AG04450 (cell line): ENCODE results near the gene COA8. TPM values are rescaled to one million over a fixed set of nuclear protein-coding genes. Genes with fewer than 3 reads are reported as not detected.
A peak's percentile ranks its signal among the peaks of the same experiment; 100 is the strongest.

Experiments used
- CTCF ChIA-PET: fragments of 300-600, 350-600 bp; formaldehyde crosslinking; extraction: SDS; loops from one replicate; lab custom pipeline; 2022; ENCODE audit warnings: antibody characterized with exemption, inconsistent platforms; lab: Charles Lee
- POLR2A ChIA-PET: fragments of 350-600 bp; formaldehyde crosslinking; extraction: SDS; loops from one replicate; lab custom pipeline; 2021; ENCODE audit warnings: antibody characterized with exemption, inconsistent platforms; lab: Yijun Ruan, JAX
- DNase-seq: peaks from one replicate; pipeline ENCODE4 v3.0.0-alpha.2; 2011; ENCODE audit warnings: low read depth, low spot score
- H3K27ac ChIP-seq: one replicate; pipeline ENCODE4 v1.5.1; 2012; ENCODE audit warnings: low read depth, low read length, control low read depth
- H3K27me3 ChIP-seq: one replicate; pipeline ENCODE4 v1.6.0; 2012; ENCODE audit warnings: low read length; ENCODE audit not compliant: control insufficient read depth, insufficient read depth
- H3K4me3 ChIP-seq: 2 replicates; pipeline ENCODE4 v1.5.1; 2011; ENCODE audit warnings: mild to moderate bottlenecking, low read depth, low read length, control low read depth
- H3K9me3 ChIP-seq: 2 replicates; pipeline ENCODE4 v1.5.1; 2012; ENCODE audit warnings: low read length; ENCODE audit not compliant: control insufficient read depth, insufficient read depth
- CTCF ChIP-seq: IDR thresholded peaks from 2 replicates; pipeline ENCODE4 v1.5.1; 2011; ENCODE audit warnings: low read depth, low read length, control low read depth, inconsistent platforms
- polyA plus RNA-seq: library from polyadenylated mRNA; depleted of rRNA; stranded (reverse); fragments of >200 nt; gene quantifications from 2 replicates; pipeline ENCODE4 v1.2.3, GENCODE V29; 2011

The COA8 gene
- polyA plus RNA-seq, 1 experiment = 29.8 TPM

- no peaks in the 10 kb centered on the region for H3K27me3 ChIP-seq
- CTCF ChIA-PET = interaction anchor here (1.9 kb wide), 1 partner anchor 10 kb away, joined by 4 read pairs; no protein-coding TSS in a partner anchor
- peak overlapping the region; percentile 57 for H3K27ac ChIP-seq
- TF ChIP-seq CTCF = no peak
- no peaks in the 10 kb centered on the region for H3K9me3 ChIP-seq
- POLR2A ChIA-PET = no interaction called here
- no peak overlapping the region for H3K4me3 ChIP-seq
- no peak for DNase-seq
Observed at GRCh38 chr14:103537175-103537990, 25.4 kb upstream of the COA8 start.

DNA sequence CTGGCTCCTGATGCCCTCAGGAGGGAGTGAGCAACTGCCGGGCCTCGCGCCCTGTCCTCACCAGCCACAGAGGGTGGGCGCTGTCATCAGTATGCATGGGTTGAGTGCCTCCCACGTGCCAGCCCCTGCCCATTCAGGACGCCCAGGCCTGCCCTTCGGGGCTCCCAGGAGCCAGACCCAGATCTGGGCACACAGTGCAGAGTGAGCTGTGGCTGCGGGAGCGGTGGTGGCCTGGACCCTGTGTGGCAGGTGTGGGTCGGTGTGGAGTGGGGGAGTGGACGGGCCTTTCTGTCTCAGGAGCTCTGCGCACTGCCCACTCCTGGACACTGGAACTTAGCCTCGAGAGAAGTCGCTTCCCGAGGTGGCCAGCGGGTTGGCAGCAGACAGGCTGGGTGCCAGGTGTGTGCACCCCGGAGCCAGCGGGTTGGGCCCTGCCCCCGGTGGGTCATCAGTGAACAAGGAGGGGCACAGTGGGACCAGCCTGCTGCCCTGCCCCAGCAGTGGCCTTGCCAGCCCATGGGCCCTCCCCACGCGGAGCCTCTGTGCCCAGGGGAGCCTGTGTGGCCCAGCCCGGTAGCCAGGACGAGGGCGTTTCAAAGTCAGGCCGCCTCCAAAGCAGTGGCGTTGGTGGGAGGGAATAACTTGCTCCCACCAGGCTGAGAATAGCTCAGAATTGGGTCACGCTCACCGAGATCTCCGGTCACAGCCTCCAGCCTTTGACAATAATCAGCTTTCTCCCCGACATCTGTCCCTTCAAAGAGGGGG is 24.3 kb upstream of the COA8 start:
- H3K4me3 ChIP-seq = no peak overlapping the region
- H3K9me3 ChIP-seq = no peaks in the 10 kb centered on the region
- TF ChIP-seq CTCF = no peak
- no peak overlapping the region for H3K27ac ChIP-seq
- POLR2A ChIA-PET = interaction anchor here (0.6 kb wide), 1 partner anchor 11 kb away, joined by 3 read pairs; no protein-coding TSS in a partner anchor
- CTCF ChIA-PET = interaction anchor here (1.9 kb wide), 1 partner anchor 9 kb away, joined by 4 read pairs; no protein-coding TSS in a partner anchor
- DNase-seq = no peak
- no peaks in the 10 kb centered on the region for H3K27me3 ChIP-seq

- no peak overlapping the region for H3K27ac ChIP-seq
- DNase-seq = no peak
- H3K4me3 ChIP-seq = no peak overlapping the region
- ChIA-PET POLR2A (interaction anchor here (0.6 kb wide), 2 partner anchors 11 to 131 kb away, joined by 3 to 4 read pairs; no protein-coding TSS in a partner anchor), CTCF (interaction anchor here (1.9 kb wide), 1 partner anchor 8 kb away, joined by 4 read pairs; no protein-coding TSS in a partner anchor)
- H3K9me3 ChIP-seq = no peaks in the 10 kb centered on the region; the same call in 1 of the 2 replicates
- no peaks in the 10 kb centered on the region for H3K27me3 ChIP-seq
- TF ChIP-seq CTCF = no peak
Observed at GRCh38 chr14:103539056-103539825, 23.5 kb upstream of the COA8 start.

- CTCF ChIA-PET = interaction anchor here (0.5 to 4.8 kb wide), 4 partner anchors 9 to 41 kb away, joined by 3 to 23 read pairs (median 4); no protein-coding TSS in a partner anchor
- Histone ChIP-seq H3K4me3 (no peak overlapping the region), H3K27me3 (no peaks in the 10 kb centered on the region), H3K27ac (peak overlapping the region; percentile 70), H3K9me3 (no peaks in the 10 kb centered on the region; the same call in 1 of the 2 replicates)
- no peak for TF ChIP-seq CTCF
- DNase-seq = no peak
- POLR2A ChIA-PET = interaction anchor here (0.6 to 2.0 kb wide), 5 partner anchors 11 to 42 kb away, joined by 3 to 18 read pairs (median 5); partner anchors contain the start of genes BAG5 and TRMT61A
Observed at GRCh38 chr14:103540821-103541708, 21.7 kb upstream of the COA8 start.
